ENCODE measurements around the gene PCDHGB3.

The PCDHGB3 gene

DNA sequence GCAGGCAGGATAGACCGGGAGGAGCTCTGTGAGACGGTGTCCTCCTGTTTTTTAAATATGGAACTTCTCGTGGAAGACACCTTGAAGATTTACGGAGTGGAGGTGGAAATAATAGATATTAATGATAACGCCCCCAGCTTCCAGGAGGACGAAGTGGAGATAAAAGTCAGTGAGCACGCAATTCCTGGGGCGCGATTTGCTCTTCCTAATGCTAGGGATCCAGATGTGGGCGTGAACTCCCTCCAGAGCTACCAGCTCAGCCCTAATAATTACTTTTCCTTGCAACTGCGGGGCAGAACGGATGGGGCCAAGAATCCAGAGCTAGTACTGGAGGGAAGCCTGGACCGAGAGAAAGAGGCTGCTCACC, 51.4 kb downstream of the PCDHGB3 start:
- no peak for DNase-seq

Measured in activated naive CD4-positive, alpha-beta T cell treated with Interleukin-2 at 50 U/mL for 16 hours (primary cell).